Vagina (tissue), 2 donors: ENCODE data around the gene SLC39A11.
"Not testable (repeated sequence)": the region's sequence is repeated elsewhere in the genome, so short reads cannot be mapped to it uniquely, and the experiment has no call there.

Experiments used
- CTCF ChIP-seq, 3 experiments: fragments of 450-650 bp in 2 of 3; fragments of 200-600 bp in 1 of 3; sonication (generic) in 1 of 3; IDR thresholded peaks; one replicate each; pipeline ENCODE4 v1.5.1; 2017 to 2019; ENCODE audit warnings: antibody characterized with exemption in 3 of 3, mild to moderate bottlenecking in 2 of 3, moderate library complexity in 2 of 3
- POLR2A ChIP-seq, 2 donors: fragments of 450-650 bp; IDR thresholded peaks; one replicate each; pipeline ENCODE4 v1.6.1; 2017; ENCODE audit warnings: antibody characterized with exemption in 2 of 2, mild to moderate bottlenecking in 2 of 2, moderate library complexity in 2 of 2

- not testable (repeated sequence) for TF ChIP-seq CTCF, POLR2A (IDR thresholded peaks at IDR 0.05)
Measured at GRCh38 chr17:72937254-72937653, 155.2 kb downstream of the SLC39A11 start.
